ENCODE results near the gene VASN. TPM values are rescaled to one million over a fixed set of nuclear protein-coding genes. Genes with fewer than 3 reads are reported as not detected.

VASN gene
- total RNA-seq, 1 experiment from 2014 or later, result 45.3 TPM

GRCh38 chr16:4344983-4345835 lies 26.4 kb upstream of the VASN start:
- TF ChIP-seq CTCF (conservative IDR thresholded peaks at IDR 0.05) (no peak), EZH2 (IDR thresholded peaks at IDR 0.05; ENCODE audit: low read depth) (no peak)
- BruUV-seq (replicated peaks), result no TSS peak
- peaks cover 68% of the 10 kb centered on the region for H3K79me2 ChIP-seq (ENCODE audit: low read depth)
- peaks cover 22% of the 10 kb centered on the region; the same call in 1 of the 2 replicates for H3F3A ChIP-seq (ENCODE audit: insufficient read depth, low read depth)
- CTCF ChIA-PET, result no interaction called here
- no peak for DNase-seq
- peaks cover 8% of the 10 kb centered on the region for H3K4me1 ChIP-seq (replicated peaks; ENCODE audit: insufficient read depth)
- POLR2A ChIA-PET (ENCODE audit: unreplicated experiment), result no interaction called here
- H3K36me3 ChIP-seq (ENCODE audit: low read depth), result no peaks in the 10 kb centered on the region
- H3K4me2 ChIP-seq, result no peak overlapping the region
- H3K27ac ChIP-seq, result no peak overlapping the region
- H2AFZ ChIP-seq, result no peak overlapping the region
- H3K27me3 ChIP-seq (ENCODE audit: insufficient read depth, low read depth), result no peaks in the 10 kb centered on the region
- H3K9me2 ChIP-seq (ENCODE audit: insufficient read depth), result no peaks in the 10 kb centered on the region
- no peak overlapping the region for H3K4me3 ChIP-seq
- H3K9me3 ChIP-seq (ENCODE audit: insufficient read depth, low read depth), result no peaks in the 10 kb centered on the region
- intact Hi-C loops (cut with micrococcal nuclease; ENCODE audit: unreplicated experiment), result no loop called here
- peaks cover 65% of the 10 kb centered on the region for H4K20me1 ChIP-seq (ENCODE audit: insufficient read depth)

DNA sequence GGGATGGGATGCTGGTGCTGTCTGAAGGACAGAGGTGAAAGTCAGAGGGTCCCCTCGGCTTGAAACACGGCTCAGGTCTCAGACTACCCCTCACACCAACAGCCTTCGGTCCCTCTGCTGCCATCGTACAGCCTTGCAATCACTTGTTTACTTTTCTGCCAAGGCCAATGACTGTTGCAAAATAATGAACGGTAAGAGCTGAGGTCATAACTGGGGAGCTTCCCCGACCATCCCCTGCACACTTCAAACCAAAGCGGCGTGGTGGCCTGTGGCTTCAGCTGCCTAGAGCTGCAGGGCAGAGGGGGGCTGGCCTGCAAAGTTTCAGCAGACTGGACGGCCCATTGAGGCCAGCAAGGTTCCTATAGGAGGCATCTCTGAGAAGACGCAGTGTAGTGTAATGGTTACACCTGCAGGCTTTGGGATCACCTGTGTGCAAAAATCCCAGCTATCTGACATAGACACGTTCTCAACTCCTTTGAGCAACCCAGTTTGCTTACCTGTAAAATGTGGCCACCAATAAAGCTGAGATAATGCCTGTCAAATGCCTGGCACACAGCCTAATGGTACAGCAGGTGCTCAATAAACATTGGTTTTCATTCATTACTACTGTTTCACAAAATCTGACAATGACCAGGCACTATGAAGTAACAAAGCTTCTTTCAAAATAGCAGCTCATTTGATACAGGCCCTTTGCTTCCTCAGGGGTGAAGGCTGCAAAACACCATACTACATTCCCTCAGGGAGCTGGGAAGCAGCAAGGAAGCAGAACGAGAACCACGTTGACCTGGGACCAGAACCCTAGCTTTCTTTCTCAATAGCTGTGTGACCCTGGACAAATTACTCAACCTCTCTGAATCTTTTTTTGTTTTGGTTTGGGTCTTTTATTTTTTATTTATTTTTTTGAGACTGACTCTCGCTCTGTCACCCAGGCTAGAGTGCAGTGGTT lies 25.5 kb upstream of the VASN start:
- no peak overlapping the region for H3K4me2 ChIP-seq
- no peak overlapping the region for H2AFZ ChIP-seq
- H3K79me2 ChIP-seq (ENCODE audit: low read depth), result peaks cover 75% of the 10 kb centered on the region
- ChIA-PET POLR2A (ENCODE audit: unreplicated experiment) (no interaction called here), CTCF (interaction anchor here (1.2 kb wide), 1 partner anchor 30 kb away, joined by 4 read pairs; the partner anchor contains the start of gene GLIS2)
- no peak overlapping the region for H3K27ac ChIP-seq
- no TSS peak for BruUV-seq (replicated peaks)
- H3K36me3 ChIP-seq (ENCODE audit: low read depth), result no peaks in the 10 kb centered on the region
- no peaks in the 10 kb centered on the region for H3K9me2 ChIP-seq (ENCODE audit: insufficient read depth)
- intact Hi-C loops (cut with micrococcal nuclease; ENCODE audit: unreplicated experiment), result no loop called here
- H3K4me3 ChIP-seq, result no peak overlapping the region
- no peaks in the 10 kb centered on the region for H3K27me3 ChIP-seq (ENCODE audit: insufficient read depth, low read depth)
- TF ChIP-seq EZH2 (IDR thresholded peaks at IDR 0.05; ENCODE audit: low read depth) (no peak), CTCF (conservative IDR thresholded peaks at IDR 0.05) (no peak)
- H3K4me1 ChIP-seq (replicated peaks; ENCODE audit: insufficient read depth), result peaks cover 9% of the 10 kb centered on the region
- no peaks in the 10 kb centered on the region for H3K9me3 ChIP-seq (ENCODE audit: insufficient read depth, low read depth)
- no peak for DNase-seq
- H3F3A ChIP-seq (ENCODE audit: insufficient read depth, low read depth), result peaks cover 22% of the 10 kb centered on the region; the same call in 1 of the 2 replicates
- peaks cover 65% of the 10 kb centered on the region for H4K20me1 ChIP-seq (ENCODE audit: insufficient read depth)

DNA sequence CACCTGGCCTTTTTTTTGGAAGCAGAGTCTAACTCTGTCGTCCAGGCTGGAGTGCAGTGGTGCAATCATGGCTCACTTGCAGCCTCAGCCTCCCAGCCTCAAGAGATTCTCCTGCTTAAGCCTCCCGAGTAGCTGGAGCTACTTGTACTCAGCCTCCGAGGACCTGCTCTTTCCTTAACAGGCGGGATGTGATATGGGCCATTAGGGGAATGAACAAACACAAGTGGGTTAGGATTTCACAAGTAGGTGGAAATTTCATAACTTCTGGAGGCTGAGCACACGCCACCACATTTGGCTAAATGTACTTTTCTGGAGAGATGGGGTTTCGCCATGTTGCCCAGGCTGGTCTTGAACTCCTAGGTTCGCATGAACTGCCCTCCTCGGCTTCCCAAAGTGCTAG lies 24.6 kb upstream of the VASN start:
- H3K27ac ChIP-seq, result no peak overlapping the region
- CTCF ChIA-PET, result interaction anchor here (0.6 to 1.2 kb wide), 2 partner anchors 31 to 704 kb away, joined by 4 to 5 read pairs; partner anchors contain the start of gene GLIS2
- no peaks in the 10 kb centered on the region for H3K9me2 ChIP-seq (ENCODE audit: insufficient read depth)
- BruUV-seq (replicated peaks), result no TSS peak
- H2AFZ ChIP-seq, result no peak overlapping the region
- peaks cover 62% of the 10 kb centered on the region for H4K20me1 ChIP-seq (ENCODE audit: insufficient read depth)
- no peaks in the 10 kb centered on the region for H3K9me3 ChIP-seq (ENCODE audit: insufficient read depth, low read depth)
- no peak for DNase-seq
- H3K4me2 ChIP-seq, result no peak overlapping the region
- POLR2A ChIA-PET (ENCODE audit: unreplicated experiment), result no interaction called here
- TF ChIP-seq CTCF (conservative IDR thresholded peaks at IDR 0.05), result no peak
- TF ChIP-seq EZH2 (IDR thresholded peaks at IDR 0.05; ENCODE audit: low read depth), result no peak
- no peaks in the 10 kb centered on the region for H3K27me3 ChIP-seq (ENCODE audit: insufficient read depth, low read depth)
- H3K4me3 ChIP-seq, result no peak overlapping the region
- H3K36me3 ChIP-seq (ENCODE audit: low read depth), result no peaks in the 10 kb centered on the region
- peaks cover 75% of the 10 kb centered on the region for H3K79me2 ChIP-seq (ENCODE audit: low read depth)
- intact Hi-C loops (cut with micrococcal nuclease; ENCODE audit: unreplicated experiment), result no loop called here
- H3F3A ChIP-seq (ENCODE audit: insufficient read depth, low read depth), result peaks cover 29% of the 10 kb centered on the region; the same call in 1 of the 2 replicates
- peaks cover 16% of the 10 kb centered on the region for H3K4me1 ChIP-seq (replicated peaks; ENCODE audit: insufficient read depth)
